ENCODE results near the gene NRXN3.

NRXN3 gene

DNA sequence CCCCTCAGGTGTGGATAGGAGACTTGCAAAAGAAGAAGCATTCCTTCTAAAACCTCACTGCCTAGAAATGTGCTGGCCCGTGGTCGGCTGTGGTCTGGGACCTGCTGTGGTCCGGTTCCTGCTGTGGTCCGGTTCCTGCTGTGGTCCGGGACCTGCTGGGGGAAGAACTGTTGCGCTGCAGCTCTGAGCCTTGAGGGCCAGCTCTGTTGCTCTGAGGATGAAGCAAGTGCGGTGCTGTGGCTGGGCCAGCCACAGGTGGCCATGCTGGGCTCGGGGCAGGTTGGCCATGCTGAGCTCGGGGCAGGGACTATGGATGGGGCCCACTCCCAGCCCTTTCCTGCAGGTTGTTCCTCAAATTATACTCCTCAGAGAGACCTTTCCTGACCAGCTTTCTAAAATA, 5.2 kb downstream of the NRXN3 start:
- no peak for DNase-seq

DNA sequence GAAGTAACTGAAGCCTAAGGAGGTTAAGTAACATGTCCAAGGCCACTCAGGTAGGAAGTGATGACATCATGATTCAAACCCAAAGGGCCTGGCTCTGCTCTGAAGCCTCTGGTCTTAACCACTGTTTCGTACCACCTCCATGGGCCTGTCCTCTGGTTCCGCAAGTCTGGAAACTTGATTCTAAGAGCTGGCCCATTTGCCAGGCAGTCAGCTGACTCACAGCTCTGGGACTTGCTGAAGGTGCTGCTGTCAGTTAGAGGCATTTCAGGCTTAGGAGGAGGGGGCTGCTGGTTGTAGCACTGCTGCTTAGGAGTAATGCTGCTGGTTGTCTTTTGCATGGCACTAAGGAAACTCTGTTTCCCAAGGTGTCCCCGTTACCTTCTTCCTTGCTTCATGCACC, 7.9 kb downstream of the NRXN3 start:
- DNase-seq = no peak

- no peak for DNase-seq
Measured at GRCh38 chr14:78178971-78179370, 8.8 kb downstream of the NRXN3 start.

GRCh38 chr14:78181270-78181669, 11.1 kb downstream of the NRXN3 start:
- no peak for DNase-seq

DNA sequence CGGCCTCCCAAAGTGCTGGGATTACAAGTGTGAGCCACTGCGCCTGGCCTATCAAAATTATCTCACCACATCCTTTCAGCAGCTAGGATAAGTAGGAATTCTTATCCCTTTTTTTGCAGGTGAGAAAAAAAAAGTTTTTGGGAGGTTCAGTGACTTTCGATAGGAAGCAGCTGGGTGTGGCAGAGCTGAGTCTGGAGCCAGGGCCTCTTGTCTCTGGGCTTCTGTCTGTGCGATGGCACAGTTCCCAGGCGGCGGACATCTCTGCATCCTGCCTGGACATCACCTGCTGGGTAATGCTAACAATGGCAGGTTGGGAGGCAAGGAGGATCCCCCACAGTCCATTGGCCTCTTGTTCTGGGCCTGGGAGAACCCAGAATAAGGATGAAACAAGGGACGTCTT, 12.5 kb downstream of the NRXN3 start:
- no peak for DNase-seq

DNA sequence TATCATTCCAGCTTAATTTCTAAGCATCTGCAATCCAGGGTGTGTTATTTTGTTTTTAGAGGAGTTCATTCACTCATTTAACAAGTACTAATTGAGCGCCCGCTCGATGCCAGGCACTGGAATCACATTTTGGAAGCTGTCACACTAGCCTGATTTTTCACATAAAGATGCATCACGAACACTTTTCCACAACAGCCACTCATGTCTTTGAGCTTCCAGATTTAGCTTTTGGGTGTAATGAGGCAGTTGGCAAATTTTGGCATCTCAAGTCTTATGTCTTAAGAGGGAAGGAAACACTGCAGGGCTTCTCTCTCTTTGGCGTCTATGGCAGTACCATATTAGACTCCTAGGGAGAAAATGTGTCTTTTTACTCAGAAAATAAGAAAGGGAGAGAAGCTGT, 14.0 kb downstream of the NRXN3 start:
- no peak for DNase-seq

GRCh38 chr14:78186277-78186676, 16.1 kb downstream of the NRXN3 start:
- DNase-seq = no peak

DNA sequence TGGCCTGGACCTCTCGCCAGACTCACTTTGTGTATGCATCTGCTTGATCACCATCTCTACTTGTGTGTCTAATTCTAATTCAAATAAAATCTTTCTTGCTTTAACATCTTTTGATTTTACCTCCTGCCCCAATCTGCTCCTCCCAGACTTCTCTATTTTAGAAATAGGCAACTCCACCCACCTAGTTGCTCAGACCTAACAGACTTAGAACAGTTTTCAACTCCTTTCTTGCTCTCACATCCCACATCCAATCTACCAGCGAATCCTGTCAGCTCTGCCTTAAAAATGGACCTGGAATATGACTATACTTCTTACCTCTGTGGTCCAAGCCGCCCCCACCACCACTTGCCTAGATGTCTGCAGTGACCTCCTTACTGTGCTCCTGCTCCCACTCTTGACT, 18.7 kb downstream of the NRXN3 start:
- DNase-seq = no peak

GRCh38 chr14:78195431-78195830, 25.3 kb downstream of the NRXN3 start:
- no peak for DNase-seq

DNA sequence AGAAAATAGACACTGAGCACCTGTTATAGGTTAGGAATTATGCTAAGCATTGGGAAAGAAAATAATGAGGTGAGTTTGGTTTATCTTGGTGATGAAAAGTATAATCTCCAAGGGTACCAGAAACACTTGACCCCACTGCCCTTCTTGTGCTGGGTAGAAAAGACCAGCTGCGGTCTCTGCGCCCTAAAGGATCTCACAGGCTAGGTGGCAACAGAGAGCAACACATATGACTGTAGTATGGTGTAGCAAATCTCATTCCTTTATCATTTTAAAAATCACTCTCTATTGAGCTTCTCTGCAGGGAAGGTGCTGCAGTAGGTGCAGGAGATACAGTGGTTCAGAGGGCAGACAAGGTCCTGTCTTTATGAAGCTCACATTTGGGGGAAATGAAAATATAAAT, 26.1 kb downstream of the NRXN3 start:
- no peak for DNase-seq

DNA sequence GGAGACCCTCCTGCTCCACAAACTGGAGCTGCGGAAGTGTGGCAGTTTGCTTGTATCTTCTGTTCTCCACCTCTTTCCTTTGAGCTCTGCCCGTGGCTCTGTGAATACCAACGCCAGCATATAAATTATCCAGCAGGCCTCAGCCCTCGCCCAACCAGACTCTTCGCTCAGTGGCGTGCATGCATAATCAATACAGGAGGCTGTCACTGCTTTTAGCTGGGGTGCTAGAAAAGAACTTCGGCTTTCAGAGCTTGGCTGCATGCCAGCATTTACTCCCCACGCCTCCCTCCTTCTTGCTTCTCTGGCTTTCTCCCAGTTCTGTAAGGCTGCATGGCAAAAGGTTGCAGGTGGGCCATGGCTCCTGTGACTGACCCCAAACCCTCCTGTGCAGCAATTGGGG, 26.9 kb downstream of the NRXN3 start:
- no peak for DNase-seq

GRCh38 chr14:78202163-78202562, 32.0 kb downstream of the NRXN3 start:
- DNase-seq = no peak

- DNase-seq = no peak
Measured at GRCh38 chr14:78202976-78203375, 32.8 kb downstream of the NRXN3 start.

DNA sequence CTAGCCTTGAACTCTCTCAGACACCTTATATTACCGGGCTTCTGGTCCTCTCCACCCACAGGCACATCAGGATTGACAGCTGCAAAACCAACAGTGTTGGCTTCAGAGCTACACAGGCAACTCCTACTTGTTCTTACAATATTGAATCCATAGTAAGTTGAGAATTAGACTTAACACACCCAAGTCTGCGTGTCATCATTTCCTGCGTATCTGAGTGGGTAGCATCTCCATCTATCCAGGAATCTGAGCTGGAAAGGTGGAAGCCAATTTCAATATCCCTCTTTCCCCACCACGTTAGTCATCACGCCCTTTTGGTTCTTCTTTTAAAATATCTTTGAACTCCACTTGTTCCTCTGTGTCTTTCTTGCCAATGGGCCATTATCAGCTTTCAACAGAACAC, 37.2 kb downstream of the NRXN3 start:
- no peak for DNase-seq

DNA sequence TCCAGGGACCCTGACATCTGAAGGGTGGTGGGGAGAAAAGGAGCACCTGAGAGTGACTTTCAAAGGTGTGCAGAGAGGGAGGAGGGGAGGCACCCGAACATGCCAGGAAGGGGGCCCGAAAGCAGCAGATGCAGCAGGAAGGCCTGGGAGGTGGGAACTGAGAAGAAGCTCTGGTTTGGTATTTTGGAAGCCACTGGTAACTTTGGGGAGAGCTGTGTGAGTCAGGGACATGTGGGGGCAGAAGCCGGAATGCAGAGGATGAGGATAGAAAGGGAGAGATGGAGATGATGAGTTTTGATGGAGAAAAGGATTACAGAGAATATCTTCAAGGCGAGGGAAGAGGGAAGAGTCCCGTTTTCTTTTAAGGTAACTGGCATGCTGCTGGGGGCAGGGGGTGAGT, 50.1 kb downstream of the NRXN3 start:
- no peak for DNase-seq

- DNase-seq = no peak
Measured at GRCh38 chr14:78222746-78223145, 52.6 kb downstream of the NRXN3 start.

DNA sequence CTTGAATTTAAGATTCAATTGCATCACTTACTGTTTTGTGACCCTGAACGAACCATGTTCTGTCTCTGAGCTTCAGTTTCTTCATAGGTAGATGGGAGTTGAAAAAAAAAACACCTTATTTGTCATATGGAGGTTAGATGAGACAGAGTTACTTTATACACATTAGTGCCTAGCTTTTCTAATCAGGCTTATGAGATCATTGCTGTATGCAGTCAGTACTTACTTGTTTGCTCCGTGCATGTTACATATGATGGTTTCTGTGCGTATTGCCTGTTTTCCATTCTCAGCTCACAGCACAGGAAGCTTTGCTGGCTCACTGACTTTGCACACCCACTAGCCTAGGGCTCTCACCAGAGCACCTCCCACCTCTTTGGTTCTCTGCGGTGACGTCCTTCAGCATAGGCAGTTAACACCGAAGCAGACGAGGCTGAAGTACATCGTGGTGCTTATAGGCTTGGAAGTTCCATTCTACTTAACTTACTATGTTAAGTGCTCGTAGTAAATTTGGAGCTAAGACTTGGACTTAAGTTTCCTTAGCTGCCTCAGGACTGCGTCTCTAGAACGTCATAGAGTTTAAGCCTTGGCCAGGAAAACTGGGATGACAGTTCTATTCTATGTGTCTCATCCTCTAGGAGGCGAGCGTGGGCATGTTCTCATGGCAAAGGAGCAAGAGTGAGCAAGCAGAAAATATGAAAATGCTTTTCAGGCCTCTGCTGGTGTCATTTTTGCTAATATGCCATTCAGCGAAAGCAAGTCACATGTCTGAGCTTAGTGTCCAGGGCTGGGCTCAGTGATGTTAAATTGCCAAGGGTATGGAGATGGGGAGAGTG, 57.3 kb downstream of the NRXN3 start:
- DNase-seq = no peak

- DNase-seq = peak; percentile 7
Measured at GRCh38 chr14:78228702-78229327, 58.6 kb downstream of the NRXN3 start.

- DNase-seq = no peak
Measured at GRCh38 chr14:78232231-78233000, 62.2 kb downstream of the NRXN3 start.

- no peak for DNase-seq
Measured at GRCh38 chr14:78238141-78238540, 68.0 kb downstream of the NRXN3 start.

DNA sequence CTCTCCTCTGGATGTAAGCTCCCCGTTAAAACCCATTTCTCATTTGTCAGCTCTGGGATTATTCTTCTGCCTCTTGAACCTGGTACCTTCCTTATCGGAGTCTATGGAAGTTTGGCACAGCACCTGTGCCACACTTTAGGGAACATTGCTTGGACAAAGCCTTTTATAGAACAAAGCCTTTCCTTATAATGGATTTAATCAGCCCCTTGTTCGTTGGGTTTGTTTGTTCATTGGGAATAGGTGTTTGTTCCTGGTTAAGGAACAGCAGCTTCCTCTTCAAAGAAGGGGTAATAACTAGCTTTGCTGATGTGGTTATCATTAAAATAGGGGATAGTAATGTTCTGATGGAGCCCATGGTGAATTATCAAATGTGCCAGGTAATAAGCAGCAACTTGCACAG, 70.4 kb downstream of the NRXN3 start:
- no peak for DNase-seq

- DNase-seq = no peak
Measured at GRCh38 chr14:78242086-78242485, 71.9 kb downstream of the NRXN3 start.

GRCh38 chr14:78243187-78243586, 73.0 kb downstream of the NRXN3 start:
- no peak for DNase-seq

GRCh38 chr14:78245238-78245637, 75.1 kb downstream of the NRXN3 start:
- DNase-seq = no peak

Data from stimulated activated CD4-positive, alpha-beta T cell treated with anti-CD3 and anti-CD28 coated beads, Interleukin-15, amount 100 ng/mL, for 24 hours (primary cell).